Common myeloid progenitor, CD34-positive (primary cell): Measurements from ENCODE around the gene CLRN1.

Source experiments
- CTCF ChIA-PET: fragments of 350-600 bp; sonication (Branson Sonifier 250); formaldehyde crosslinking; loops from one replicate; lab custom pipeline; 2021; ENCODE audit warnings: antibody characterized with exemption; lab: Charles Lee
- POLR2A ChIA-PET: fragments of 350-600 bp; sonication (Branson Sonifier 250); formaldehyde crosslinking; loops from one replicate; lab custom pipeline; 2021; ENCODE audit warnings: antibody characterized with exemption; lab: Charles Lee
- DNase-seq, 3 donors: peaks; one replicate each; pipeline versions ENCODE4 v3.0.0 to v3.0.0-alpha.2; 2013
- H3K27ac ChIP-seq, 2 experiments: 1 replicate in 1 of 2; 2 replicates in 1 of 2; pipeline ENCODE4 v1.7.0; 2013; ENCODE audit warnings: inconsistent platforms in 2 of 2, low read length in 2 of 2, mild to moderate bottlenecking in 2 of 2, low read depth in 1 of 2, moderate library complexity in 1 of 2; ENCODE audit not compliant: severe bottlenecking in 2 of 2, insufficient read depth in 1 of 2, poor library complexity in 1 of 2
- H3K27me3 ChIP-seq, 5 experiments: replicated peaks in 2 of 5; 1 replicate in 3 of 5; 2 replicates in 2 of 5; pipeline versions ENCODE4 v1.6.1 to v1.7.0; 2013; ENCODE audit warnings: low read length in 4 of 5, mild to moderate bottlenecking in 2 of 5, moderate library complexity in 2 of 5, inconsistent platforms in 1 of 5; ENCODE audit not compliant: insufficient read depth in 5 of 5, control insufficient read depth in 4 of 5
- H3K36me3 ChIP-seq, 4 experiments: 1 replicate in 2 of 4; 2 replicates in 2 of 4; pipeline versions ENCODE4 v1.6.1 to v1.7.0; 2013; ENCODE audit warnings: low read length in 3 of 4, control low read depth in 1 of 4, mild to moderate bottlenecking in 1 of 4; ENCODE audit not compliant: control insufficient read depth in 4 of 4, insufficient read depth in 4 of 4
- H3K4me1 ChIP-seq, 4 experiments: 1 replicate in 3 of 4; 2 replicates in 1 of 4; pipeline versions ENCODE4 v1.6.1 to v1.7.1; 2013; ENCODE audit warnings: low read length in 3 of 4, mild to moderate bottlenecking in 3 of 4, control low read depth in 1 of 4, inconsistent platforms in 1 of 4, moderate library complexity in 1 of 4; ENCODE audit not compliant: control insufficient read depth in 4 of 4, insufficient read depth in 4 of 4; ENCODE audit errors: control extremely low read depth in 1 of 4
- H3K4me3 ChIP-seq, 7 experiments: 1 replicate in 4 of 7; 2 replicates in 3 of 7; pipeline versions ENCODE4 v1.5.1 to v1.7.0; 2013; ENCODE audit warnings: mild to moderate bottlenecking in 7 of 7, low read length in 6 of 7, moderate library complexity in 6 of 7, inconsistent platforms in 2 of 7, low read depth in 2 of 7, control low read depth in 1 of 7; ENCODE audit not compliant: insufficient read depth in 4 of 7, control insufficient read depth in 1 of 7; ENCODE audit errors: extremely low read depth in 1 of 7
- H3K9me3 ChIP-seq, 5 experiments: 1 replicate in 4 of 5; 2 replicates in 1 of 5; pipeline versions ENCODE4 v1.6.1 to v1.7.1; 2013; ENCODE audit warnings: low read length in 4 of 5, mild to moderate bottlenecking in 2 of 5, inconsistent platforms in 1 of 5, low read depth in 1 of 5, moderate library complexity in 1 of 5; ENCODE audit not compliant: control insufficient read depth in 4 of 5, insufficient read depth in 2 of 5; ENCODE audit errors: control extremely low read depth in 1 of 5
- WGBS: methylation state at CpG from one replicate; pipeline ENCODE4 v1.1.5; 2013; ENCODE audit not compliant: insufficient coverage; 5-methylcytosine and 5-hydroxymethylcytosine counted together

CLRN1 gene

DNA sequence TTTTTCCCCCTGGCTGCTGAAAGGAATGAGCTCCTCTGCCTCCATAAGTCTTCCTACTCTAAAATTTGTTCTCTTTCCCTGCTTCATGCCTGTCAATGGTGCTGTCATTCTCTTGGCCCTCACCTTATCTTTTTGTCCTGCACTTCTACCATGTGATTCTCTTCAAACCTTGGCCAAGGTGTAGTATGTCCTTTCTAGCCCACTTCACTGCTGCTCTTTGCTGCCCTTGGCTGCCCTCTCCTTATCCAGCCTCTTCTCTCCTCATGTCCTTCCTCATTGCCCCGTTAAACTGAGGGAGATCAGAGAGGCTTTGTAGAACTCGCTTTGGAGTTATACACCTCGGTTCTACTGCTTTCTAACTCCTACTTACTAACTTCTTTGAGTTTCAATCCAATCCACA, 87.0 kb downstream of the CLRN1 start:
- no peak overlapping the region for H3K4me3 ChIP-seq
- H3K27ac ChIP-seq = no peak overlapping the region
- no peaks in the 10 kb centered on the region for H3K27me3 ChIP-seq
- H3K9me3 ChIP-seq = no peaks in the 10 kb centered on the region
- no peaks in the 10 kb centered on the region for H3K36me3 ChIP-seq
- ChIA-PET POLR2A (no interaction called here), CTCF (no interaction called here)
- no peak for DNase-seq
- WGBS = no CpG with 5 or more reads among the region's 3 CpGs
- H3K4me1 ChIP-seq = peaks cover 0 to 9% (median 6%) of the 10 kb centered on the region in 4 experiments

DNA sequence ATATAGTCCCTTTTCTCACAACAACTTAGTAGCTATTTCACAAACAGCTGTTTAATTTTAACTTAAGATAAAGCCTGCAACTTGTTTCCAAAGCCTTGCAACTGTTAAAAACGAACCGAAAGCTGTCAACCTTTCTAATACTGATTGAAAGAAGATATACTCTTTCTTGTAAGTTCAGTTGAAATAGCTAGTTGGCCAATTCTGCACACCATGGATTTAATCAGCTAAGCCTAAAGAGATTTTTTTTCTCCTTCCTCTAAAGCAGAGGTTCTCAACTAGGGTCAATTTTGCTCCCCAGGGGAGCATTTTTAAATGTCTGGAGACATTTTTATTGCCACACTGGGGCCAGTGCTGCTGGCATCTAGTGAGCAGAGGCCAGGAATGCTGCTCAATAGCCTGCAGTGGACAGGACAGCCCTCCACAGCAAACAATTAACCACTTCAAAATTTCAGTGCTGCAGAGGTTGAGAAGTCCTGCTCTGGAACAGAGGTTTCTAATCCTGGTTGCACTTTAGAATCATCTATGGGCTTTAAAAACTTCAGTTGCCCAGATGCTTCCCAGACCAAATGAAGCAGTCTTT, 93.4 kb downstream of the CLRN1 start:
- Histone ChIP-seq H3K36me3 (no peaks in the 10 kb centered on the region), H3K27me3 (no peaks in the 10 kb centered on the region), H3K27ac (no peak overlapping the region), H3K9me3 (no peaks in the 10 kb centered on the region), H3K4me3 (no peak overlapping the region), H3K4me1 (peaks cover 0 to 8% (median 0%) of the 10 kb centered on the region in 4 experiments)
- ChIA-PET CTCF (interaction anchor here (1.0 to 1.5 kb wide), 3 partner anchors 16 to 158 kb away, joined by 3 to 4 read pairs (median 4); no protein-coding TSS in a partner anchor), POLR2A (no interaction called here)
- no peak for DNase-seq
- WGBS = no CpG with 5 or more reads among the region's 2 CpGs

DNA sequence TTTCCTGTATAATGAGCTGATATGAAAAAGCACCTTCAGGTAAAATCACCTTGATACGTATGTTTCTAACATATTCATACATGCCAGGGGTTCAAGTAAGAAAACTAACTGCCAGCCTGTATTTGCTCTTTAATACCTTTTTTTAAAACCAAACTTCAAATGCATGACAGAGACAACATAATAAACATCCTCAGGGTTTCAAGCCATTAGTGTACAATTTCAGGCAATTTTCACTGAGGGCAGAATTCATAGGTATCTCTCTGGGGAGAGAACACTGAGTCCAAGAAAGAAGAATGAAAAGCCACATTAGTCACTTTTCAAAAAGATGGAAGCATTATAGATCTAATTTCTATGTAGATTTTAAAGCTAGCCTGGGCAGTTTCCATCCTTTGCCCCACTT, 94.2 kb downstream of the CLRN1 start:
- CTCF ChIA-PET = interaction anchor here (1.0 to 1.5 kb wide), 3 partner anchors 16 to 157 kb away, joined by 3 to 4 read pairs (median 4); no protein-coding TSS in a partner anchor

DNA sequence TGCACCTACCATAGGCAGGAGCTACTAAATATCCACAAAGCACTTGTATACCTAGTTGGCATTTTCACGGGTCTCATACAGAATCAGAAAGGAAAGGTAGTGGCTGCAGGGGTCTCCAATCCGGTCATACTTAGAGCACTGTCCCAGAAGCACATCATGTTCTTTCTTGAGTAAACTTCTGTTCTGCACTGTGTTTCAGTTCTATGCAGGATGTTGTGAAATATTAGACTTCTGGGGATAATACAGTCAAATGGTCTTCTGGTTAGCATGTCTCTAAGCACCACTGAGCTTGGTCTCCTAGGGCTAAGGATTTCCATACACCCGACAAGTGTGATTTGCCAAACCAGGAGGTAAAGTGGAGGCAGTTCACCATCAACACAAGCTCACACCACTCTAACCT, 95.2 kb downstream of the CLRN1 start:
- DNase-seq = no peak
- CTCF ChIA-PET = no interaction called here
- 100% methylated on average over 2 of the region's 3 CpGs for WGBS
- Histone ChIP-seq H3K27me3 (no peaks in the 10 kb centered on the region), H3K4me1 (peaks cover 0 to 8% (median 0%) of the 10 kb centered on the region in 4 experiments), H3K4me3 (no peak overlapping the region), H3K9me3 (no peaks in the 10 kb centered on the region), H3K36me3 (no peaks in the 10 kb centered on the region), H3K27ac (no peak overlapping the region)
- POLR2A ChIA-PET = no interaction called here

More for the DNA sequence above, 94.2 kb downstream of the CLRN1 start:
- Histone ChIP-seq H3K27me3 (no peaks in the 10 kb centered on the region), H3K27ac (no peak overlapping the region), H3K9me3 (no peaks in the 10 kb centered on the region), H3K36me3 (no peaks in the 10 kb centered on the region), H3K4me3 (no peak overlapping the region), H3K4me1 (peaks cover 0 to 8% (median 0%) of the 10 kb centered on the region in 4 experiments)
- DNase-seq = no peak
- POLR2A ChIA-PET = no interaction called here
- WGBS = 100% methylated on average over 1 of the region's 1 CpG

DNA sequence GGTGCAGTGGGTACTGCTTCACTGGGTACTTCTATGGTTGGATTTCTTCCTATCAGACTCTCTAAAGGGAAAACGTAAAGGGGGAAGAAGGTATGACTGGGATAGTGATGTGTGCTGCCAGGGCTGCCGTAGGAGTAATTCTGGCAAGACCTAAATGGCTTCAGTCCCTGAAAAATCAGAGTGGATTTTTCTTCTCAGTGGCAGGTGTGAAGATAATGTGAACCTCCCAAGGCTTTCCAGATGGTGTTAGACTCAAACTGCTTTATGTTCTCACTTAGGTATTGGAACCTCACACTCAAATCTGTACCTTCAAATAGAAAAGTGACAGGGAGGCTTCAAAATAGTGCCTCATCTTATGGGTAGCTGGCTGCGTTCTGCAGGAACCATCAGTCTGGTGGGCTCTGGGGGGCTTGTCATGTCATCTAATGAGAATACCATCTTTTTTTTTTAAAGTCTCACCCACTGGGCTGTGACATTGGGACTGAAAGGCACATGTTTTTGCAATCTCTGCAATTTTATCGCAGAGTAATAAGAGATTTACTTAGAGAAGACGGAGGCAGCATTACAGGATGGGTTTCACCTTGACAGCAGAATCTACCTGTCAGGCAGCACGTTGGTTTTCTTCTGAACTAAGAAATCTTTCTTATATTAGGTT, 95.8 kb downstream of the CLRN1 start:
- Histone ChIP-seq H3K9me3 (no peaks in the 10 kb centered on the region), H3K4me3 (no peak overlapping the region), H3K27ac (no peak overlapping the region), H3K36me3 (no peaks in the 10 kb centered on the region), H3K4me1 (peaks cover 0 to 8% (median 0%) of the 10 kb centered on the region in 4 experiments), H3K27me3 (no peaks in the 10 kb centered on the region)
- WGBS = 98% methylated on average over 4 of the region's 6 CpGs
- no peak for DNase-seq
- POLR2A ChIA-PET = no interaction called here
- CTCF ChIA-PET = no interaction called here
